DOHH2 (cell line): ENCODE results near the gene PZP.

Experiments
- CTCF ChIP-seq: fragments of 200-600 bp; sonication (generic); IDR thresholded peaks from one replicate; pipeline ENCODE4 v1.5.1; 2014; ENCODE audit warnings: antibody characterized with exemption, mild to moderate bottlenecking, low read depth, low read length; ENCODE audit not compliant: poor library complexity, severe bottlenecking
- EZH2phosphoT487 ChIP-seq: fragments of 200-600 bp; sonication (generic); IDR thresholded peaks from 2 replicates; pipeline ENCODE4 v1.6.1; 2017; ENCODE audit warnings: borderline replicate concordance, mild to moderate bottlenecking, antibody characterized with exemption, low read length, moderate library complexity, mixed read lengths

GRCh38 chr12:9180810-9181209, 27.4 kb downstream of the PZP start:
- no peak for TF ChIP-seq CTCF
- no peak for TF ChIP-seq EZH2phosphoT487
